Mucosa of descending colon (tissue), 3 donors: ENCODE data around the gene PARP3. TPM values are rescaled to one million over a fixed set of nuclear protein-coding genes. Genes with fewer than 3 reads are reported as not detected.

Experiments
- ATAC-seq: fragments of 200-7000 bp; cut with Tn5 transposase; one replicate; pipeline ENCODE4 v1.9.1; 2020; ENCODE audit warnings: mild to moderate bottlenecking, moderate library complexity
- DNase-seq, 3 donors: peaks; one replicate each; pipeline ENCODE4 v3.0.0-alpha.2; 2020
- H3K36me3 ChIP-seq: fragments of 200-600 bp; one replicate; pipeline ENCODE4 v1.8.0; 2021; ENCODE audit warnings: low read depth, mild to moderate bottlenecking
- H3K4me1 ChIP-seq: fragments of 200-600 bp; one replicate; pipeline ENCODE4 v1.8.0; 2021; ENCODE audit warnings: low read depth, mild to moderate bottlenecking
- H3K4me3 ChIP-seq: fragments of 200-600 bp; one replicate; pipeline ENCODE4 v1.8.0; 2021; ENCODE audit warnings: mild to moderate bottlenecking
- H3K9me3 ChIP-seq: fragments of 200-600 bp; one replicate; pipeline ENCODE4 v1.8.0; 2021; ENCODE audit warnings: mild to moderate bottlenecking
- CTCF ChIP-seq: fragments of 200-600 bp; IDR thresholded peaks from one replicate; pipeline ENCODE4 v1.8.0; 2022; ENCODE audit warnings: antibody characterized with exemption, mild to moderate bottlenecking
- intact Hi-C, 2 donors: fragments of 100-400 bp; cut with DNase I in 1 of 2; cut with micrococcal nuclease in 1 of 2; formaldehyde crosslinking; loops; one replicate each; pipeline versions ENCODE4 v1.11.0 to v1.11.1; 2022; cut with DNase I, micrococcal nuclease
- total RNA-seq, 3 donors: library from RNA; stranded (reverse); fragmentation: NEBNext Ultra II Directional in 2 of 3; extraction: Animal tissue kit (Norgen Biotek cat#: 25700) in 2 of 3; gene quantifications; one replicate each; pipeline versions ENCODE4 v1.2.1 to v1.2.4, GENCODE V29; 2021 to 2023
- donor health status: DM: no; HTN: no; CAD: no; lungs with moderate emphysema.
- donor health status: DM: no; HTN: no; CAD: no.
- donor health status: DM: no; HTN: yes; CAD: no.

The PARP3 gene
- total RNA-seq, 3 donors from 2014 or later = 27.0 to 34.0 (median 29.2) TPM

GRCh38 chr3:51933471-51934138, 8.6 kb upstream of the PARP3 start:
- Histone ChIP-seq H3K4me1 (no peaks in the 10 kb centered on the region), H3K36me3 (peaks cover 4% of the 10 kb centered on the region), H3K4me3 (no peak overlapping the region), H3K9me3 (no peaks in the 10 kb centered on the region)
- DNase-seq (no peak), ATAC-seq (peak; percentile 5)
- intact Hi-C loops = no loop called here
- no peak for TF ChIP-seq CTCF

GRCh38 chr3:51934139-51934850, 7.9 kb upstream of the PARP3 start:
- no peak overlapping the region for H3K4me3 ChIP-seq
- intact Hi-C loops = no loop called here
- no peak for DNase-seq
- TF ChIP-seq CTCF = no peak
- H3K36me3 ChIP-seq = peaks cover 4% of the 10 kb centered on the region
- H3K9me3 ChIP-seq = no peaks in the 10 kb centered on the region
- ATAC-seq = no peak
- no peaks in the 10 kb centered on the region for H3K4me1 ChIP-seq

- H3K4me1 ChIP-seq = peaks cover 4% of the 10 kb centered on the region
- DNase-seq (no peak), ATAC-seq (no peak)
- TF ChIP-seq CTCF = no peak
- H3K36me3 ChIP-seq = peaks cover 4% of the 10 kb centered on the region
- no peak overlapping the region for H3K4me3 ChIP-seq
- intact Hi-C loops = no loop called here
- H3K9me3 ChIP-seq = no peaks in the 10 kb centered on the region
These were observed 6.9 kb upstream of the PARP3 start for GRCh38 chr3:51934991-51935885.

- Histone ChIP-seq H3K4me1 (peaks cover 10% of the 10 kb centered on the region), H3K9me3 (no peaks in the 10 kb centered on the region), H3K36me3 (peaks cover 4% of the 10 kb centered on the region), H3K4me3 (no peak overlapping the region)
- DNase-seq (no peak), ATAC-seq (no peak)
- no peak for TF ChIP-seq CTCF
- intact Hi-C loops = no loop called here
These were observed 6.0 kb upstream of the PARP3 start for GRCh38 chr3:51935886-51936755.

GRCh38 chr3:51937014-51937413, 5.1 kb upstream of the PARP3 start:
- ATAC-seq (no peak), DNase-seq (no peak)
- TF ChIP-seq CTCF = no peak
- peaks cover 8% of the 10 kb centered on the region for H3K36me3 ChIP-seq
- no peak overlapping the region for H3K4me3 ChIP-seq
- intact Hi-C loops = no loop called here
- peaks cover 12% of the 10 kb centered on the region for H3K4me1 ChIP-seq
- H3K9me3 ChIP-seq = no peaks in the 10 kb centered on the region
